GM21526 (cell line): ENCODE results near the gene TMEM178A.

Source experiments
- ATAC-seq: cut with Tn5 transposase; IDR thresholded peaks from one replicate; pipeline ENCODE4 v1.9.1; 2021; ENCODE audit warnings: moderate library complexity; ENCODE audit not compliant: unreplicated experiment, low FRiP score

TMEM178A gene

GRCh38 chr2:39673018-39673417, 7.3 kb downstream of the TMEM178A start:
- ATAC-seq, result no peak

- no peak for ATAC-seq
Measured at GRCh38 chr2:39676342-39676741, 10.6 kb downstream of the TMEM178A start.

GRCh38 chr2:39678170-39678569, 12.5 kb downstream of the TMEM178A start:
- no peak for ATAC-seq

- ATAC-seq, result no peak
Measured at GRCh38 chr2:39679805-39680204, 14.1 kb downstream of the TMEM178A start.

DNA sequence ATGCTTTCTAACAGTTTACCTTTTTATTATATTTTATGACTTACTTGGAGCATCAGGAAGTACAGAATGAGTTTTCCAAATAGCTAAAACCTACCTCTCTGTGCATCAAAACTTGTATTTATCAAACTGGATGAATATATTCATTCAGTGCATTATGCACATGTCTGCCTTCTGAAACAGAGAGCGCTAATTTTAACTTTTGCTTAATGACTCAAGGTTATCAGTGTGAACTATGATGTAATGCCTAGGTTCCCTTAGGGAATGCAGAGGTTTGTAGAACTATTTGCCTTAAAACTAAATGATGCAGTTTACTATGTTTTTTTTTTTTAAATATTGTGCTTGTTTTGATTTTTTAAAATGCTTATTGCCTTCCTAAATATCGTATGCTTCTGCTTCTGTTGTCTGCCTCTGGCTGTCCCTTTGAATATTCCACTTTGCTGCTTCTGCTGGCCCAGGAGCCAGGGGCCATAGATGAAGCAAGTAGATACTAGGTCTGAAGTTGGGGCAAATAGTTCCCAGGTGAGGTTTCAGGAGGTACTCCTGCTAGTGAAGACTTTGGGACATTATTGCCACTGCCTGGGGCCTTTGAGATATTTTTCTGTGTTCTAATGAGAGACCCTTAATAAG, 16.5 kb downstream of the TMEM178A start:
- no peak for ATAC-seq

- no peak for ATAC-seq
Measured at GRCh38 chr2:39683022-39683699, 17.4 kb downstream of the TMEM178A start.

- no peak for ATAC-seq
Measured at GRCh38 chr2:39684464-39684863, 18.7 kb downstream of the TMEM178A start.

- ATAC-seq, result no peak
Measured at GRCh38 chr2:39685126-39685525, 19.4 kb downstream of the TMEM178A start.

- ATAC-seq, result no peak
Measured at GRCh38 chr2:39686456-39686855, 20.7 kb downstream of the TMEM178A start.

- no peak for ATAC-seq
Measured at GRCh38 chr2:39688181-39688580, 22.5 kb downstream of the TMEM178A start.

- ATAC-seq, result no peak
Measured at GRCh38 chr2:39689272-39689841, 23.6 kb downstream of the TMEM178A start.

DNA sequence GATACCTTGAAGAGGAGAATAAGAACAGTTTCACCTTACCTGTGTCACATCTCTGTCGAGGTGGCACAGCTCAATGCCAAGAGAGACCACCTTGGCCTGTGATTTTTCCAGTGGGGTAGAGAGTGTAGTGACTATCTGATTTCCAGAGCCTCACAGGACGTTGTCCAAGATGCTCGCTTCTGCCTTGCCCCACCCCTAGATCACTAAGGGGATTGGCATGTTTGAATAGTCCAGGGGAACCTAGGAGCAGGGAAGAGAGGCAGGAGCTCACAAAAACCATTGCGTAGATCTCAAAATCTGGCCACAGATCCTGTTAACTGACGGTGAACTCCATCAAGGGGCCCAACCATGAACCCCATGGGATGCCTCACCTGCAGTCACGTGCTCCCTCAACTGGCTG, 24.2 kb downstream of the TMEM178A start:
- no peak for ATAC-seq

- ATAC-seq, result no peak
Measured at GRCh38 chr2:39693245-39693644, 27.5 kb downstream of the TMEM178A start.

GRCh38 chr2:39696101-39696553, 30.4 kb downstream of the TMEM178A start:
- no peak for ATAC-seq

DNA sequence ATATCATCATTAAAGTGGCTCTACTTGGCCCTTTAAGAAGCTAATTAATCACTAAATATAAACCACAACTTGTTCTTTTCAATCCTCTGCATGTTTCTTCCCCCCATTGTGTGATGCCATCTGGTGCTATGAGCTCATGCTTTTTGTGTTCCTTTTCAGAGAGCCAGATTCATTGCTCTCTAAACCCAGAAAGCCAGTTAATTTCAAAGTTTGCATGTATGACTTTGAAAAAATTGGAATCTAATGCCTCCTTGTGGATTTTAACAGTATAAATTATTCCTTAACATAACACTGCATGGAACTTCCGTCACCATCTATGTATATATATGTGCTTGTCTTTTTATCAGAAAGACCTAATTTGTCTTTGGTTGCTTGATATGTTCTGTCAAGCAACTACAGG, 31.1 kb downstream of the TMEM178A start:
- no peak for ATAC-seq

DNA sequence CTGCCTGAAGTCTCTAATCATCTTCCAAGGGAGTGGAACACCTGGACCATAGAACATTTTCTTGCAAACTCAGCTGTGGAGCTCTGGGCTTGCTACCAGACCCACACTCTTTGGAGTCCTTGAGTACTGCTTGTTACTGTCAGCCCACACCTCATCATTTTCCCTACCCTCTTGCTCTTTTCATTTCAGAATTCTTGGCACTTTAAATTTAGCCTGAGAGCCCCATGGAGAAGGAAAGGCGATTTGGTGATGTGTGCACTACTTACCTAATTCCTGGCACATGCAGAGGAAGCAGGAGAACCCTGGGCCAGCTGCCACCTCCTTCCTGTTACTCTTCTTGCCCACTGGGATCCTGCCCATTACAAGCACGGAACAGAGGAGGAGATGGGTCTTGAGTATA, 31.7 kb downstream of the TMEM178A start:
- ATAC-seq, result no peak

DNA sequence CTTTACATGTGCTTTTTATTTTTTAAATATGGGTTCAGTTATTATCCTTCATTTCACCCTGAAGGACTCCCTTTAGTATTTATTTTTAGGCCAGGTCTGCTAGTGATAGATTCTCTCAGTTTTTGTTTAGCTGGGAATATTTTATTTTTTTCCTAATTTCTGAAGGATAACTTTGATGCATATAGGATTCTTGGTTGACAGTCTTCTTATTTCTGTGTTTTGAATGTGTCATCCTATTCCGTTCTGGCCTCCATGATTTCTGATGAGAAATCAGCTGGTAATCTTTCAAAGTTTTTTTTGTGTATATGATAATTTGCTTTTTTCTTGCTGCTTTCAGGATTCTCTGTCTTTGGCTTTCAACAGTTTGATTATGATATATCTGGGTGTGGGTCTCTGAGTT, 35.4 kb downstream of the TMEM178A start:
- no peak for ATAC-seq

GRCh38 chr2:39703181-39703872, 37.6 kb downstream of the TMEM178A start:
- ATAC-seq, result no peak

DNA sequence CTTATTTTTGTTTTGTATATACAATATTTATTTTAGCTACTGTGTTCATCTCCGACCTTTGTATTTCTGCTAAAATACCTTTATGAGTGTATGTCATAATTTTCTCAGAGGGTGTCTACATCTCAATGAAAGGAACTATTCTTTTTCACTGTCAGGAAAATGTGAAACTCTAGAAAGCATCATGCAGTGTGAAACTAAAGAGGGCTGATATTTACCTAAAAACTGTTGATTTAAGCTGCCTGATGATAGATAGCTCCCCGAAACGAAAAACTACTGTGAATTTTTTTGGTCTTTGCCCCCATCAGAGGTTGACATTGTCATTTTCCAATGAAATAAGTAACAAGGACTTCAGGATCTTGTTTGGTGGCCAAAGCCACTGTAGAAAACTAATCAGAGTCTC, 38.8 kb downstream of the TMEM178A start:
- ATAC-seq, result no peak

- ATAC-seq, result no peak
Measured at GRCh38 chr2:39705638-39706037, 39.9 kb downstream of the TMEM178A start.

DNA sequence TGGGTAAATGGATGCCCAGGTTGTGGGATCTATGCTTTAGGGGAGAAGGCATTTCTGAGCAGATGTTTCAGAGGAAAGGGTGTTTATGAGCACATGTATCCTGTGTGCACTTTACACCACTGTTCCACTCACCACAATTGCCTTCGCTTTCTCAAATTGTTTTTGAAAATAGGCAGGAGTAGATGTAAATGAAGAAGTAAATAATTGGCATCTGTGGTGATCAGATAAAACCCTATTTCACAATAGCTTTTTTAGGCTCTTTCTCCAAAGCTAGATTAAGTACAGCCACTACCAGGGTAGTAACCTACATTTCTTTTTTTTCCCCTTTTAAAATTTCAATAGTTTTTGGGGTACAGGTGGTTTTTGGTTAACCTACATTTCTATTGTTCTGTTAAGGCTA, 40.6 kb downstream of the TMEM178A start:
- no peak for ATAC-seq
